ENCODE measurements around the gene CHMP4B.

The CHMP4B gene

GRCh38 chr20:33839591-33839990, 28.4 kb downstream of the CHMP4B start:
- no peak for DNase-seq (ENCODE audit: low read depth, low spot score)

GRCh38 chr20:33840160-33840559, 29.0 kb downstream of the CHMP4B start:
- DNase-seq (ENCODE audit: low read depth, low spot score): no peak

- no peak for DNase-seq (ENCODE audit: low read depth, low spot score)
These were observed 29.7 kb downstream of the CHMP4B start for GRCh38 chr20:33840759-33841435.

- no peak for DNase-seq (ENCODE audit: low read depth, low spot score)
These were observed 30.3 kb downstream of the CHMP4B start for GRCh38 chr20:33841436-33841799.

- DNase-seq (ENCODE audit: low read depth, low spot score): no peak
These were observed 31.2 kb downstream of the CHMP4B start for GRCh38 chr20:33842346-33842745.

GRCh38 chr20:33843050-33843449, 31.9 kb downstream of the CHMP4B start:
- no peak for DNase-seq (ENCODE audit: low read depth, low spot score)

- no peak for DNase-seq (ENCODE audit: low read depth, low spot score)
These were observed 32.7 kb downstream of the CHMP4B start for GRCh38 chr20:33843854-33844253.

- DNase-seq (ENCODE audit: low read depth, low spot score): no peak
These were observed 35.3 kb downstream of the CHMP4B start for GRCh38 chr20:33846291-33846935.

GRCh38 chr20:33847006-33847405, 35.9 kb downstream of the CHMP4B start:
- no peak for DNase-seq (ENCODE audit: low read depth, low spot score)

- no peak for DNase-seq (ENCODE audit: low read depth, low spot score)
These were observed 37.2 kb downstream of the CHMP4B start for GRCh38 chr20:33848391-33848790.

- DNase-seq (ENCODE audit: low read depth, low spot score): no peak
These were observed 39.0 kb downstream of the CHMP4B start for GRCh38 chr20:33850159-33850558.

- DNase-seq (ENCODE audit: low read depth, low spot score): no peak
These were observed 40.8 kb downstream of the CHMP4B start for GRCh38 chr20:33851842-33852466.

- no peak for DNase-seq (ENCODE audit: low read depth, low spot score)
These were observed 41.7 kb downstream of the CHMP4B start for GRCh38 chr20:33852626-33853506.

- DNase-seq (ENCODE audit: low read depth, low spot score): no peak
These were observed 42.3 kb downstream of the CHMP4B start for GRCh38 chr20:33853507-33853813.

- no peak for DNase-seq (ENCODE audit: low read depth, low spot score)
These were observed 46.8 kb downstream of the CHMP4B start for GRCh38 chr20:33857722-33858563.

- no peak for DNase-seq (ENCODE audit: low read depth, low spot score)
These were observed 47.5 kb downstream of the CHMP4B start for GRCh38 chr20:33858666-33859065.

GRCh38 chr20:33859157-33859695, 48.1 kb downstream of the CHMP4B start:
- no peak for DNase-seq (ENCODE audit: low read depth, low spot score)

GRCh38 chr20:33859751-33860150, 48.6 kb downstream of the CHMP4B start:
- no peak for DNase-seq (ENCODE audit: low read depth, low spot score)

GRCh38 chr20:33861458-33861857, 50.3 kb downstream of the CHMP4B start:
- no peak for DNase-seq (ENCODE audit: low read depth, low spot score)

- no peak for DNase-seq (ENCODE audit: low read depth, low spot score)
These were observed 51.7 kb downstream of the CHMP4B start for GRCh38 chr20:33862709-33863403.
